Colon (tissue), 2 donors: ENCODE measurements around the gene NUCB2.

Source experiments
- FAIRE-seq: peaks from 2 replicates; lab custom pipeline; 2012; peaks lifted over from hg19 to GRCh38; lab: Jason Lieb, UNC
- donor health status: control.
- donor health status: control.

Gene NUCB2

GRCh38 chr11:17333799-17334586, 57.5 kb downstream of the NUCB2 start:
- FAIRE-seq = no peak

GRCh38 chr11:17343257-17343656, 66.7 kb downstream of the NUCB2 start:
- FAIRE-seq = no peak

GRCh38 chr11:17343907-17344306, 67.4 kb downstream of the NUCB2 start:
- no peak for FAIRE-seq

DNA sequence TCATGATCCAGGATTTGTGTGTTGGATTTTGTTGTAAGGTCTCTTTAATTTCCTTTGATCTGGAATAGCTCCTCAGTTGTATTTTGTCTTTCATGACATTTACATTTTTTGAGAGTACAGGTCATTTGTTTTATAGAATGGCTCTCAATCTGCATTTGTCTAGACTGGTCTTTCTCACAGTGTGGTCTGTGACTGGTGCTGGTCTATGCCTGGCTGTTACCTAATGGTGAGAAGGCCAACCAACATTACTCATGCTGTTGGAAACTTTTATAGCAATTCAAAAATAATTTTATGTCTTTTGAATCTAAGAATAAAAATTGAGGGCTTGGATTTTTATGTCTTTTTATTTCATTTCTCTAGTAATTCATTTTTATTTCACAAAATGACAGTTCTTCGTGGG, 71.1 kb downstream of the NUCB2 start:
- no peak for FAIRE-seq

- FAIRE-seq = no peak
These were observed 74.1 kb downstream of the NUCB2 start for GRCh38 chr11:17350455-17351171.

DNA sequence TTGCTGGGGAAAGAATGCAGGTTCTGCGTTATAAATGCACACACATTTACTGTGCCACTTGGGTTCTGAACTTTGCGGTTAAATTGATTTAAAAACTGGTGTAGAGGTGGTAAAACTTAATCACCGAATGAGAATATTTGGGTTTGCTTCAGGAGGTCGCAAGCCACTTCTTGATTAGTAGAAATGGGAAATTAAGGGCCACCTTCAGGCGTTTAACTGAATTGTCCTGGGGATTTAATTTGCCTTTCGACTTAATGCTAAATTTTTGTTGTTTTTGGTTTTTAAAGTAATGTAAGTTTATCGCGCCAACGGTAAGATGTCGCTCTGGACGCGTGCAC, 74.6 kb downstream of the NUCB2 start:
- no peak for FAIRE-seq

- FAIRE-seq = no peak
These were observed 75.1 kb downstream of the NUCB2 start, which contains the start of gene NCR3LG1 for GRCh38 chr11:17351510-17352176. Gene NCR3LG1, plus strand, starts transcription at chr11:17351800. Its CDS starts 170 bp downstream, at chr11:17351970.

DNA sequence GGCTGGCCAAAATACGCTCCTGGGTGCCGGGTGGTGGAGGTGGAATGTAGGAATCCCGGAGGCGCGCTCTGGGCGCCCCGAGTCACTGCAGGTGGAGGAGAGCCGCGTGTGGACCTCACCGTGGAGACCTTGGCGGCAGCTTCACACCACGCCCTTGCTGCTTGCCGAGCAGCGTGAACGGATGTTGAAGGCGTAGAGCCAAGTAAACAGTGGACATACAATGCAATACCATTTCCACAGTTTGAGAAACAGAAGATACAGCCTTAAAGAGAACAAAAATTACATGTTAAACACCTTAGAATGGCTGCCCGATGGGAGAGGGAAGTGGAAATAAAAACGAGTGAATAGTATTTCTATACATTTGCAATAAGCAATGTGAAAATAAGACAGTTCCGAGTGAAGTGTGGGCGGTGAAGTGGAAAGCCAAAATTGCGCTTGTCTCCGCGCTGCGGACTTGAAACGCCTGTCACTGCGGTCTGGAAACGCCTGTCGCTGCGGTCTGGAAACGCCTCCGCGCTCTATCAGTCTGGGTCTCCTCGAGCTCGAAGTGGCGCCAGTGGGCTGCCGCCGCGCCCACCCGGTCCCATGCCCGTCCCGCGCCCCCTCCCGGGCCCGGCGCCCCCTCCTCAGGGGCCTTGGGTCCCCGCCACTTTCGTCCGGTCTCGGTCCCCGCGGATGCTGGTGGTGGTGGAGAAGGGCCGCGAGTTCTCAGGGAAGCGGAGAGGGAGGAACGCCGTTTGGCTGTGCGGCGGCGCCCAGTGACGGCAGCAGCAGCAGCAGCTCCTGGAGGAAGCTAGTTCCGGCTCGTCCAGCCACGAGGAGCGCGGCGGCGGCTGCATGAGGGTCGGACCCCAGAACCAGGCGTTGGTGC, 76.6 kb downstream of the NUCB2 start:
- no peak for FAIRE-seq

- no peak for FAIRE-seq
These were observed 77.5 kb downstream of the NUCB2 start for GRCh38 chr11:17353821-17354600.

- FAIRE-seq = no peak
These were observed 78.1 kb downstream of the NUCB2 start for GRCh38 chr11:17354601-17354991.

DNA sequence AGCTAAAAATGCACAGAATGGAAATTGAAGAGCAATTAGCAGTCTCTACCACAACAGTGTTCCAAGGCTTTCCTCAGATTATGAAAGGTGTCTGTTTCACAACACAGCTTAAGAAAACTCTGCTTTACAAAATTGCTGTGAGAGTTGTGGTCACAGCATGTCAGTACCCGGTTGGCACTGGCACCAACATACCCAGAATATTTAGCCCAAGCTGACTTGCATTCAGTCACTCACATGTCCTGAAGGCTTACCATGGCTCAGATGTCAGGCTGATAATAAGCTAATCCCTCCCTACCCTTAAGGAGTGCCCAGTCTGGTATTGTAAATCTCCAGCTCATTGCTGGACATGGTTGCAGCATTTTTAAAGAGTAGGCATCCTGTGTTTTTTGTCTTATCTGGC, 90.0 kb downstream of the NUCB2 start:
- FAIRE-seq = no peak

GRCh38 chr11:17368551-17368950, 92.0 kb downstream of the NUCB2 start:
- FAIRE-seq = no peak

DNA sequence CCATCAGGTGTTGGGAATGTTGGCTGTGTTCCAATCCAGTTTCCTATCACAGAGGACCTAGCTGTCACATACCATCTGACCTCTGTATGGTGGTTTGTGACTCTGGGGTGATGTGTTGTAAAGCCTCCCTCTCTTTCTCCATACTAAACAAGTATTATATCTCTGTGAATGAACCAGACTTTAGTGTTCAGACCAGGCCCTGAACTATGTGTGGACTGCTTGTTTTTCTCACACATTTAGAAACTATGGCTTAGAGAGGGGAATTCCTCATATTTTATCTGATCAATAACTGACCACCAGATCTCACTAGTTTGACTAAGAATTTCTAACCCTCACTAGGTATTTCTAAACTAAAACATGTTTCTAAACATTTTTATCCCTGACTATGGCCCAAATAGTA, 92.6 kb downstream of the NUCB2 start:
- FAIRE-seq = no peak

DNA sequence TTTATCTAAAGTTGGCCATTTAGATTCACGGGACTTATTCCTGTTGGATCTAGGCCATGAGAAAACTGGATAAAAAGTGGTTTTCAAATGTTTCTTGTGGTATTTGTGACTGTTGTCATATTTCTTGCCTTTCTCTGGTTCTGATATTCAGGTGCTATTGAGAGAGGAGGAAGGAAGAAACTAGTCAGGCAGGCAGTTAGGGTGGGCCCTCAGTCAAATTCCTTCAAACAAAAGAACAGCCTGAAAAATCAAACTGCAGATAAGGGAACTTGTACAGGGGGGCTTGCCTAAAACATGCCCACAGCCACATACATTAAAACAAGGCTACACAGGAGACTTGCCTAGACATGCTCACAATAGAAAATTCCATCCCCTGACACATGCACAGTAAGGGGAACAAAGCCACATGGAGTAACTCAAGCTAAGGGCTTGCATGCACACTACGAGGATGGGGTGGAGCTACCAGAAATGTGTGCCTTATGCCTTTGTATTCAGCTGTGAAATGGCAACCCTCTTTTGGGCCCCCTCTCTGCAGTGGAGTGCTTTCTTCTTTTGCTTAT, 93.2 kb downstream of the NUCB2 start:
- FAIRE-seq = no peak

DNA sequence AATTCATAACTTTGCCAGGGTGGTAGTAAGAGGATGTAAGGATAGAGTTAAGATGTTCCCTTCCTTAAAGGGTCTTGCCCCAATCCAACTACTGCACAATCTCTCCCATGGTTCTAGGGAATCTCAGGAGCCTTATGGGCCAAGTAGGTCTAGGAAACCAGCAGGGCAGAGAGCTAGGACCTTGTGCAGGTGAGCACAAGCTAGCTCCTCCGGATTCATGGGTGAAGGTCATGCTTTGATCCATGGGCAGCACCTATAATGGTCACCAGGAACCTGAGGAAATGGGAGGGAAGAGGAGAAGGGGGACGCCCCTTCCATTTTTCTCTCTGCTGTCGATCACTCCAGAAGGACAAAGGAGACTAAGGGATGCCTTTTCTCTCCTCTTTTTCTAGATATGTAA, 95.1 kb downstream of the NUCB2 start:
- FAIRE-seq = no peak

GRCh38 chr11:17375547-17375946, 99.0 kb downstream of the NUCB2 start:
- no peak for FAIRE-seq

- no peak for FAIRE-seq
These were observed 100.0 kb downstream of the NUCB2 start for GRCh38 chr11:17376493-17376892.

DNA sequence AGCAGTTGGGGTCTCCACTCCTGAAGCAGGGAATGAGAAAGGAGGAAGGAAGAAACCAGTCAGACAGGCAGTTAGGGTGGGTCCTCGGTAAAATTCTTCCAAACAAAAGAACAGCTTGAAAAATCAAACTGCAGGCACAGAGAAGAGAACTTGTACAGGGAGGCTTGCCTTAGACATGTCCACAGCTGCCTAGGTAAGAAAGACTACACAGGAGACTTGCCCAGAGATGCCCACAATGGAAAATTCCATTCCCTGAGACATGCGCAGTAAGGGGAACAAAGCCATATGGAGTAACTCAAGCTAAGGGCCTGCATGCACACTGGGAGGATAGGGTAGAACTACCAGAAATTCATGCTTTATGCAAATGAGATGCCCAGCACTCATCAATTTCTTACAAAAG, 102.1 kb downstream of the NUCB2 start:
- no peak for FAIRE-seq

DNA sequence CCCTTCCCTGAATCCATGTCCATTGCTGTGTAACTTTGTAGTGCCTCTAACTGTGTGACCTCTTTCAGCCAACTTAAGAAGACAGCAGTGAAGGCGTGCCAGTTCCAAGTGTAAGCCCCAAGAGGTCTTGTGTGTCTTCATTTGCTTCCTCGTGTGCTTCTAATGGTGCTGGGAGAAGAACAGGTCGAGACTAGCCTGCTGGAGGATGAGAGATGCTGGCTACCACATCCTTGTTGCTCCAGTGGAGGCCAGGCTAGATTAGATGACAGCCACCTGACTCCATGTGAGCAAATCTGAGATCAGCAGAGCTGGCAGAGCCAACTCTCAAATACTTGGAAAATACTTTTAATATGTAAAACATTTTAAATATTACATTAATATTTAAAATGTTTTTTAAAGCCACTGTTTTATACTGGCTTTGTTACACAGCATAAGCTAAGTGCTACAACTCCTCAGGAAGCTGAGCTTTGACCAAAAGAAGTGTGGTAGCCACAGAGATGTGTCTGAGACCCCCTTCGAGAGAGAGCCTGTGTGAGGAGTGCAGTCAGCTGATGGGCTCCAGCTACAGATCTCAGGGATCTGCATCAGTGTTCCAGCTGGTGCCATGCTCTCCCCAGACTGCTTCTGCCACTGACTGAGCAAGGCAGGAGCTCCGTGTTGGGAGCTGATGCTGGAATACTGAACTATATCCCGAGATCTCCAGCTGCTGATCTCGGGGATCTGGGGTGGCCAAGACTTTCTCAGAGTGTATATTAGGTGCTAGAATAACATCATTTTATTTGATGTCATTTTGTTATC, 103.0 kb downstream of the NUCB2 start:
- FAIRE-seq = no peak

GRCh38 chr11:17381156-17381555, 104.6 kb downstream of the NUCB2 start:
- FAIRE-seq = no peak
